ENCODE results near the gene MRPS11.

DNA sequence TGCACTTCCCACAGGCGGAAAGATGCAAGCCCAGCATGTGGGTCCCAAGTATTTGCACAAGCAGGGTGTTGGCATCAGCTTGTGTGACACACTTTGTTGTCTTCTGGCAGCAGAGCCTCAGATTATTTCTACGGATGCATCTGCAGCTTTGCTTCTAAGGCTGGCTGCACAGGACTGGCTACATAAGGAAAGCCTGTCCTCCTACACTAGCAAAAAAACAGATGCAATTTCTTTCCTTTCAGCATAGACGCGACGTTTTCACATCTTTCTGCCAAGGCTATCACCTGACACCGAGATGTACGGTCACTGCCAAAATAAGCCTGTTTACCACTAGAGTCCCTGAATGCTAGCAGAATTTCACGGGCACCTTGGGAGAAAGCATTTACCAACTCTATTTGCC is 13.5 kb downstream of the MRPS11 start:
- TF ChIP-seq CHD7 (IDR thresholded peaks at IDR 0.05; ENCODE audit: insufficient replicate concordance, low read length): no peak
- TF ChIP-seq EGR1 (IDR thresholded peaks at IDR 0.05; ENCODE audit: borderline replicate concordance, low read depth, low read length): no peak
- TF ChIP-seq, protein P1, sequence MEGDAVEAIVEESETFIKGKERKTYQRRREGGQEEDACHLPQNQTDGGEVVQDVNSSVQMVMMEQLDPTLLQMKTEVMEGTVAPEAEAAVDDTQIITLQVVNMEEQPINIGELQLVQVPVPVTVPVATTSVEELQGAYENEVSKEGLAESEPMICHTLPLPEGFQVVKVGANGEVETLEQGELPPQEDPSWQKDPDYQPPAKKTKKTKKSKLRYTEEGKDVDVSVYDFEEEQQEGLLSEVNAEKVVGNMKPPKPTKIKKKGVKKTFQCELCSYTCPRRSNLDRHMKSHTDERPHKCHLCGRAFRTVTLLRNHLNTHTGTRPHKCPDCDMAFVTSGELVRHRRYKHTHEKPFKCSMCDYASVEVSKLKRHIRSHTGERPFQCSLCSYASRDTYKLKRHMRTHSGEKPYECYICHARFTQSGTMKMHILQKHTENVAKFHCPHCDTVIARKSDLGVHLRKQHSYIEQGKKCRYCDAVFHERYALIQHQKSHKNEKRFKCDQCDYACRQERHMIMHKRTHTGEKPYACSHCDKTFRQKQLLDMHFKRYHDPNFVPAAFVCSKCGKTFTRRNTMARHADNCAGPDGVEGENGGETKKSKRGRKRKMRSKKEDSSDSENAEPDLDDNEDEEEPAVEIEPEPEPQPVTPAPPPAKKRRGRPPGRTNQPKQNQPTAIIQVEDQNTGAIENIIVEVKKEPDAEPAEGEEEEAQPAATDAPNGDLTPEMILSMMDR (IDR thresholded peaks at IDR 0.05; ENCODE audit: control extremely low read depth in 1 of 3, insufficient read depth in 1 of 3, low read depth in 1 of 3, low read length in 3 of 3): no peak
- no peak for TF ChIP-seq RAD21 (IDR thresholded peaks at IDR 0.05 in 1 of 2, conservative IDR thresholded peaks at IDR 0.05 in 1 of 2; ENCODE audit: low read depth in 2 of 2, low read length in 2 of 2)
- no peak for TF ChIP-seq MAX (IDR thresholded peaks at IDR 0.05)

Data from H1 (cell line).